AG10803 (cell line): ENCODE data around the gene ADM.

Source experiments
- DNase-seq: peaks from one replicate; pipeline ENCODE4 v3.0.0; 2010; ENCODE audit warnings: low read depth
- H3K4me3 ChIP-seq: 2 replicates; pipeline ENCODE4 v1.5.1; 2011; ENCODE audit warnings: mild to moderate bottlenecking, low read length, control low read depth
- TF ChIP-seq, protein P1 (sequence below): conservative IDR thresholded peaks from 2 replicates; pipeline ENCODE4 v1.5.1; 2011; ENCODE audit warnings: mild to moderate bottlenecking, low read length, control low read depth, inconsistent platforms

Gene ADM

DNA sequence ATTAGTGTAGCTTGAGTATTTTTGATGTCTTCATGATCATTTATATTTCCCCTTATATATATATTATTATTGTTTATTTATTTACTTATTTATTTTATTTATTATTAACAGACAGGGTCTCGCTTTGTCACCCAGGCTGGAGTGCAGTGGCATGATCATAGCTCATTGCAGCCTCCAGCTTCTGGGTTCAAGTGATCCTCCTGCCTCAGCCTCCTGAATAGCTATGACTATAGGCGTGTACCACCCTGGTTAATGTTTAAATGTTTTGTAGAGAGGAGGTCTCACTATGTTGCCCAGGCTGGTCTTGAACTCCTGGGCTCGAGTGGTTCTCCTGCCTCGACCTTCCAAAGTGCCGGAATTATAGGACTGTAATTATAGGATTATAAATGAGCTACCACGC, 10.2 kb downstream of the ADM start:
- TF ChIP-seq, protein P1, sequence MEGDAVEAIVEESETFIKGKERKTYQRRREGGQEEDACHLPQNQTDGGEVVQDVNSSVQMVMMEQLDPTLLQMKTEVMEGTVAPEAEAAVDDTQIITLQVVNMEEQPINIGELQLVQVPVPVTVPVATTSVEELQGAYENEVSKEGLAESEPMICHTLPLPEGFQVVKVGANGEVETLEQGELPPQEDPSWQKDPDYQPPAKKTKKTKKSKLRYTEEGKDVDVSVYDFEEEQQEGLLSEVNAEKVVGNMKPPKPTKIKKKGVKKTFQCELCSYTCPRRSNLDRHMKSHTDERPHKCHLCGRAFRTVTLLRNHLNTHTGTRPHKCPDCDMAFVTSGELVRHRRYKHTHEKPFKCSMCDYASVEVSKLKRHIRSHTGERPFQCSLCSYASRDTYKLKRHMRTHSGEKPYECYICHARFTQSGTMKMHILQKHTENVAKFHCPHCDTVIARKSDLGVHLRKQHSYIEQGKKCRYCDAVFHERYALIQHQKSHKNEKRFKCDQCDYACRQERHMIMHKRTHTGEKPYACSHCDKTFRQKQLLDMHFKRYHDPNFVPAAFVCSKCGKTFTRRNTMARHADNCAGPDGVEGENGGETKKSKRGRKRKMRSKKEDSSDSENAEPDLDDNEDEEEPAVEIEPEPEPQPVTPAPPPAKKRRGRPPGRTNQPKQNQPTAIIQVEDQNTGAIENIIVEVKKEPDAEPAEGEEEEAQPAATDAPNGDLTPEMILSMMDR = no peak
- no peak for DNase-seq
- H3K4me3 ChIP-seq = no peak overlapping the region

DNA sequence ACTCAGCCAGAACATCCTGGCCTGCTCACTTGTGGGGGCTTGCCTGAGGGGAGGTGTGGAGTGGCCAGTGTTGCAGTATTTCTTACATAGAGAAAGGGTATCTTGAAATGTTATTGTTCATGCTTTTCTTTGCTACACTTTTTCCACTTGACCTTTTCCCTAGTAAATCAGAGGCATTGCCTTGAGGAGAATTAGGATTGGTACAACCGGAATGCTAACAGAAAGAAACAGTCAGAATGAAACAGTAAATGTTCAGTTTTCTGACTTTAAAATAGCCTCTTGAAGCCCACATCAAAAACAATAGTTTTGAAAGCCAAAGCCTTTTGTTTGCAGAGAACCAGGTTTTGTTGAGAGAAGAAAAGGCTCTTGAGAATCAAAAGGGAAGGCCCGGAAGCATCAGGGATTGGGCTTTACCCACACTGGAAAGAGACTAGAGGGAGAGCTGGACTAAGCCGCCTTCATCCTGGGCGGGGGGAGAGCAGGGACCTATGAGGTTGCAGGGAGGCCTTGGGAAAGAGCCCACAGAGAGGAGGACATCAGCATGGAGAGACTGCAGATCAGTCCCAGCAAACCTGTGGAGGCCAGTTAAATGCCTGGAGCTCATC, 12.4 kb downstream of the ADM start:
- TF ChIP-seq, protein P1 = no peak
- no peak for DNase-seq
- no peak overlapping the region for H3K4me3 ChIP-seq

DNA sequence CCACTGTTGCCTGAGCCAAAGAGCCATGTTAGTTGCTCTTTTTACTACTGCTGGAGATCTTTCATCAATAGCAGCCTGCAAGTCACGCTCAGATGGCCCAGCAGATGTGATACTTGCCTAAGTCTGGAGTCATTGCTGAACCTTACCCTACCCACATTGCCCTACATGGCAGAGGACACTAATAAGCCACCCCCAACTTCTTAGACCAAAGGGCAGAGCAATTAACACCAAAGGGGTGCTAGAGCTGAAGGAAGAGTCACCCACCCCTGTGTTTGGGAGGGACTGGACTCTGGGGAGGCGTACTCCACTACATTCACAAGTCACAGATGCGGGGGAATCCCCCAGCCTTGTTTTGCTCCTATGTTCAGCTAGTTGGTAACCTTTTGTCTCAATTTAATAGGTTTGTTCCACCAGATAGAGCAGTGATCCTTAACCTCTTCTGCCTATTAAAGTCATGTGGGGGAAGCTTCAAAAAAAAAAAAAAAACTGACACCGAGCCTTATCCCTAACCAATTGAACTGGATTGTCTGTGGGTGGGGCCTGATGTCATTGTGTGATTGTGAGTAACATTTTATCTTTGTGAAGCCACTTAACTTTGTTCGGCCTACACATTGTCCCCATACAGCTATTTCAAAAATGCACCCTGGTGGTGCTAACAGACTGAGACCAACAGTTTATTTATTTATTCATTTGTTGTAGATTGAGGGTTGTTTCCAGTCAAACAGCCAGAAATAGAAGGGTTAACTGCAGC, 13.1 kb downstream of the ADM start:
- DNase-seq = no peak
- no peak overlapping the region for H3K4me3 ChIP-seq
- TF ChIP-seq, protein P1 = no peak

DNA sequence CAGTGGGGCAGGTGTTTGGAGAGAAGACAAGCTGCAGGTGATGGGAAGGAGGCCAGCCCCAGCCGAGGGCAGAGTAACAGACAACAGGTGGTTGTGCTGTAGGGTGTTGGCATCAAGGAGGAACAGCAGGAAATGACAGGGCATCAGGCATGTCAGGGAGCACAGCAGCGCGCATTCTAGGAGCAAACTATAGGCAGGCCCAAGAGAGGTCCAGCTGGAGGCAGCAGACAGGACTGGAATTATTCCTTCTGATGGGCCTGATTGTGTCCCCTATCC, 13.6 kb downstream of the ADM start:
- no peak overlapping the region for H3K4me3 ChIP-seq
- DNase-seq = no peak
- TF ChIP-seq, protein P1 = no peak

DNA sequence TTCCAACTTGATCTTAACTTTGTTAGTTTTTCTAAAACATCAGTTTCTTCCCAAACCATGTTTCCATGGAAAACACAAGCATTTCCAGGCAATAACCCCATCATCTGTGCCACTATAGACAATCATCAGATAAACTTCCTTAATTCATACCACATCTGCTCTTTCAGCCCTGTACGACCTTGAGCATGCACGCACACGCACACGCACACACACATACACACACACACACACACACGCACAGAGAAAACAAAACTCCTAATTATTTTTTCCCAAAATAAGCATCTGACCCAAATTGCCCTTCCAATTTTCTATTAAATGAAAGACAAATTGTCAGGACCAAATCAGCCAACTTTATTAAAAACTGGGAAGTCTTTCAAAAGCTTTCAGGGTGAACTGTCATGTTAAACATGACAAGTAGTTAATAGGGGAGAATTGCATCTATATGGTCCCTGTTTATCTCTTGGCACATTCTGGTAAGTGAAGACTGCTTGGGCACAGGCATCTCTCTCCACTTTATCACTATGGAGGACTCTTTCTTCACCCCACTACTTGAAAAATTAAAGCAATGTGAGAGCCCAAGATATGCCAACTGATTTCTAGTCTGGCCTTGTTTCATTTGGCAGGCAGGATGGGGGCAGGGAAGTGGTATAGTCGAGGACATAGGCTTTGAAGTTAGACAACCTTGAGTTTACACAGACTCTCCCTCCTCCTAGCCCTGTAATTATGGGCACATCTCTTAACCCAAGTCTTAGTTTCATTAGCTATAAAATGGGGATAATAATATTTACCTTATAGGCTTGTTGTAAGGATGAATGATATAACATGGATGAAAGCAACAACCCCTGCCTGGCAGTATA, 15.1 kb downstream of the ADM start:
- TF ChIP-seq, protein P1 = no peak
- no peak overlapping the region for H3K4me3 ChIP-seq
- DNase-seq = peak; percentile 87

DNA sequence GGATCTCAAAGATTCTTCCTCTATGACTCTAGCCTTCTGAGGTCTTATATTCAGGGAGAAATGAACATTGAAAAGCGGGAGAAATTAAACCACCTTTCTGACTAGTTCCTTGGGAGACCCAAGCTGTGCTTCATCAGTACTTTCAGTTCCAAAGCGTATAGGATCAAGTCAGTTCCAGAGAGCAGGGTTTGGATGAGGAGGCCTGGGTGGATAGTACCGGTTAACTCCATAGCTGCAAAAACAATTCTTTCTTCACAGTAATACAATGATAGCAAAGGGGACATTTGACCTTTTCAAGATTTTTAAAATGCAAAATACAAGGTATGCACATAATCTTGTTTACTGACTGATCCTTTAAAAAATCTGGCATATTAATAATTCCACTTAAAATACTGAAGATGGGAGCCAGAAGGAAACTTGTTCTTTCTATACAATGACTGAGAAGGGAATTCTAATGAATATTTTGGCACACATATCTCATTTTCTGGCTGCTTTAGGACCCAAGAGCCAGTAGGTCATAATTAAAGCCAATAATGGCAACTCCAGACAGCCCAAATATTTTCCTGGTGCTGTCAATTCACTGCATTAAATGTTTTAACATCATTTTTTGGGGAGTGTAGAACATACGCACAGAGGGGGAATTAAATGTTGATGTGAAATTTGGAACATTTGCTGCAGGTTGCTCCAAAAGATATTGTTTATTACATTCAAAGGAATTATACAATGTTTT, 16.0 kb downstream of the ADM start:
- TF ChIP-seq, protein P1 = no peak
- H3K4me3 ChIP-seq = no peak overlapping the region
- no peak for DNase-seq
